Karpas-422 (cell line): ENCODE measurements around the gene PIGP. TPM values are rescaled to one million over a fixed set of nuclear protein-coding genes. Genes with fewer than 3 reads are reported as not detected.

ENCODE experiments used
- DNase-seq: peaks from one replicate; pipeline ENCODE4 v3.0.0-alpha.2; 2015
- H2AFZ ChIP-seq: fragments of 200-600 bp; sonication (generic); 2 replicates; pipeline ENCODE4 v1.6.1; 2014; ENCODE audit warnings: antibody characterized with exemption, low read length, mixed read lengths
- H3K27ac ChIP-seq: fragments of 200-600 bp; sonication (generic); 2 replicates; pipeline ENCODE4 v1.5.1; 2014; ENCODE audit warnings: mild to moderate bottlenecking, low read length, moderate library complexity
- H3K27me3 ChIP-seq: fragments of 200-600 bp; sonication (generic); 2 replicates; pipeline ENCODE4 v1.6.1; 2014; ENCODE audit warnings: low read length, mixed read lengths
- H3K36me3 ChIP-seq: fragments of 200-600 bp; sonication (generic); 2 replicates; pipeline ENCODE4 v1.6.1; 2014; ENCODE audit warnings: low read length, mixed read lengths; ENCODE audit not compliant: insufficient read depth
- H3K4me1 ChIP-seq: fragments of 200-600 bp; sonication (generic); 2 replicates; pipeline ENCODE4 v1.6.1; 2014; ENCODE audit warnings: mild to moderate bottlenecking, low read length, mixed read lengths
- H3K4me2 ChIP-seq: fragments of 200-600 bp; sonication (generic); 2 replicates; pipeline ENCODE4 v1.6.1; 2014; ENCODE audit warnings: low read length, low read depth, mild to moderate bottlenecking; ENCODE audit not compliant: poor library complexity, severe bottlenecking
- H3K4me3 ChIP-seq: fragments of 200-600 bp; sonication (generic); 2 replicates; pipeline ENCODE4 v1.5.1; 2014; ENCODE audit warnings: mild to moderate bottlenecking, antibody characterized with exemption, low read length, mixed read lengths
- H3K79me2 ChIP-seq: fragments of 200-600 bp; sonication (generic); 2 replicates; pipeline ENCODE4 v1.6.1; 2014; ENCODE audit warnings: mild to moderate bottlenecking, low read length, mixed read lengths
- H3K9ac ChIP-seq: fragments of 200-600 bp; sonication (generic); 2 replicates; pipeline ENCODE4 v1.6.0; 2014; ENCODE audit warnings: low read length
- H3K9me2 ChIP-seq: fragments of 200-600 bp; sonication (generic), shearing (Covaris generic); replicated peaks from 2 replicates; pipeline ENCODE4 v1.6.0; 2014; ENCODE audit warnings: mild to moderate bottlenecking, low read length, moderate library complexity; ENCODE audit not compliant: insufficient read depth
- H3K9me3 ChIP-seq: fragments of 300-700, 200-600 bp; sonication (generic); 2 replicates; pipeline ENCODE4 v1.6.1; 2014; ENCODE audit warnings: low read length, mixed read lengths
- H4K20me1 ChIP-seq: fragments of 200-600 bp; sonication (generic); 2 replicates; pipeline ENCODE4 v1.6.1; 2014; ENCODE audit warnings: mild to moderate bottlenecking, antibody characterized with exemption, low read length, low read depth; ENCODE audit not compliant: insufficient read depth
- total RNA-seq: library from RNA; depleted of rRNA; stranded (reverse); fragments of >200 nt; shearing (Covaris generic); gene quantifications from 2 replicates; pipeline ENCODE4 v1.2.3, GENCODE V29; 2014; ENCODE audit warnings: low replicate concordance

PIGP gene
- total RNA-seq, 1 experiment from 2014 or later, result 63.1 TPM

GRCh38 chr21:37085726-37086125 is 12.9 kb upstream of the PIGP start:
- H4K20me1 ChIP-seq, result peaks cover 7% of the 10 kb centered on the region; the same call in 1 of the 2 replicates
- H3K4me1 ChIP-seq, result peaks cover 19% of the 10 kb centered on the region
- H3K27ac ChIP-seq, result no peak overlapping the region
- no peaks in the 10 kb centered on the region for H3K9me2 ChIP-seq
- H3K36me3 ChIP-seq, result peaks cover 18% of the 10 kb centered on the region; the same call in 1 of the 2 replicates
- H3K79me2 ChIP-seq, result peaks cover 100% of the 10 kb centered on the region
- H3K9me3 ChIP-seq, result no peaks in the 10 kb centered on the region
- no peak overlapping the region for H3K4me3 ChIP-seq
- H2AFZ ChIP-seq, result no peak overlapping the region
- DNase-seq, result no peak
- H3K4me2 ChIP-seq, result no peak overlapping the region
- no peaks in the 10 kb centered on the region for H3K27me3 ChIP-seq
- H3K9ac ChIP-seq, result no peak overlapping the region

GRCh38 chr21:37082856-37083528 is 10.1 kb upstream of the PIGP start:
- no peaks in the 10 kb centered on the region for H3K9me3 ChIP-seq
- H3K36me3 ChIP-seq, result no peaks in the 10 kb centered on the region
- H4K20me1 ChIP-seq, result peaks cover 7% of the 10 kb centered on the region; the same call in 1 of the 2 replicates
- no peak overlapping the region for H3K9ac ChIP-seq
- DNase-seq, result no peak
- H3K9me2 ChIP-seq, result no peaks in the 10 kb centered on the region
- peaks cover 100% of the 10 kb centered on the region for H3K79me2 ChIP-seq
- peaks cover 44% of the 10 kb centered on the region for H3K4me1 ChIP-seq
- H3K4me3 ChIP-seq, result no peak overlapping the region
- no peak overlapping the region for H3K4me2 ChIP-seq
- no peak overlapping the region for H2AFZ ChIP-seq
- H3K27me3 ChIP-seq, result no peaks in the 10 kb centered on the region
- no peak overlapping the region for H3K27ac ChIP-seq

GRCh38 chr21:37082375-37082774 is 9.5 kb upstream of the PIGP start:
- no peak overlapping the region for H2AFZ ChIP-seq
- peaks cover 100% of the 10 kb centered on the region for H3K79me2 ChIP-seq
- H3K4me2 ChIP-seq, result no peak overlapping the region
- no peaks in the 10 kb centered on the region for H3K9me3 ChIP-seq
- no peaks in the 10 kb centered on the region for H3K27me3 ChIP-seq
- no peak overlapping the region for H3K27ac ChIP-seq
- peaks cover 50% of the 10 kb centered on the region for H3K4me1 ChIP-seq
- H3K9ac ChIP-seq, result no peak overlapping the region
- no peaks in the 10 kb centered on the region for H3K36me3 ChIP-seq
- H3K4me3 ChIP-seq, result no peak overlapping the region
- H4K20me1 ChIP-seq, result peaks cover 6% of the 10 kb centered on the region; the same call in 1 of the 2 replicates
- DNase-seq, result no peak
- no peaks in the 10 kb centered on the region for H3K9me2 ChIP-seq

- peak overlapping the region; percentile 36 for H3K4me3 ChIP-seq
- no peaks in the 10 kb centered on the region for H3K27me3 ChIP-seq
- peak overlapping the region; percentile 22; the same call in 1 of the 2 replicates for H3K9ac ChIP-seq
- H3K36me3 ChIP-seq, result no peaks in the 10 kb centered on the region
- peaks cover 64% of the 10 kb centered on the region for H3K4me1 ChIP-seq
- H3K9me3 ChIP-seq, result no peaks in the 10 kb centered on the region
- H2AFZ ChIP-seq, result no peak overlapping the region
- no peaks in the 10 kb centered on the region for H3K9me2 ChIP-seq
- H3K4me2 ChIP-seq, result peak overlapping the region; percentile 65
- peaks cover 100% of the 10 kb centered on the region for H3K79me2 ChIP-seq
- peak overlapping the region; percentile 75 for H3K27ac ChIP-seq
- peaks cover 8% of the 10 kb centered on the region for H4K20me1 ChIP-seq
- DNase-seq, result peak; percentile 77
These were observed 6.4 kb upstream of the PIGP start for GRCh38 chr21:37079211-37079824.

- Histone ChIP-seq H3K27me3 (no peaks in the 10 kb centered on the region), H3K9ac (no peak overlapping the region), H3K79me2 (peaks cover 96% of the 10 kb centered on the region), H3K4me3 (no peak overlapping the region), H3K27ac (peak overlapping the region; percentile 75), H3K4me1 (peaks cover 55% of the 10 kb centered on the region), H2AFZ (no peak overlapping the region), H3K9me3 (no peaks in the 10 kb centered on the region), H3K9me2 (no peaks in the 10 kb centered on the region), H3K4me2 (peak overlapping the region; percentile 65), H4K20me1 (peaks cover 11% of the 10 kb centered on the region), H3K36me3 (no peaks in the 10 kb centered on the region)
- DNase-seq, result no peak
These were observed 4.5 kb upstream of the PIGP start for GRCh38 chr21:37077403-37077802.

- no peak for DNase-seq
- Histone ChIP-seq H3K27me3 (no peaks in the 10 kb centered on the region), H3K27ac (no peak overlapping the region), H3K9me3 (no peaks in the 10 kb centered on the region), H3K9ac (no peak overlapping the region), H3K36me3 (no peaks in the 10 kb centered on the region), H3K4me1 (peaks cover 60% of the 10 kb centered on the region), H3K4me3 (no peak overlapping the region), H3K4me2 (no peak overlapping the region), H2AFZ (no peak overlapping the region), H3K79me2 (peaks cover 96% of the 10 kb centered on the region), H3K9me2 (no peaks in the 10 kb centered on the region), H4K20me1 (peaks cover 11% of the 10 kb centered on the region)
These were observed 3.4 kb upstream of the PIGP start for GRCh38 chr21:37076087-37076850.

GRCh38 chr21:37075214-37075770 is 2.4 kb upstream of the PIGP start:
- no peak for DNase-seq
- peak overlapping the region; percentile 96 for H3K4me3 ChIP-seq
- H2AFZ ChIP-seq, result no peak overlapping the region
- H3K36me3 ChIP-seq, result no peaks in the 10 kb centered on the region
- peak overlapping the region; percentile 90 for H3K4me2 ChIP-seq
- H3K9ac ChIP-seq, result peak overlapping the region; percentile 91; the same call in 1 of the 2 replicates
- peak overlapping the region; percentile 54 for H3K27ac ChIP-seq
- H3K9me3 ChIP-seq, result no peaks in the 10 kb centered on the region
- peaks cover 11% of the 10 kb centered on the region for H4K20me1 ChIP-seq
- peaks cover 96% of the 10 kb centered on the region for H3K79me2 ChIP-seq
- no peaks in the 10 kb centered on the region for H3K9me2 ChIP-seq
- H3K4me1 ChIP-seq, result peaks cover 66% of the 10 kb centered on the region
- no peaks in the 10 kb centered on the region for H3K27me3 ChIP-seq

GRCh38 chr21:37074546-37074945 is 1.7 kb upstream of the PIGP start:
- Histone ChIP-seq H3K9me2 (no peaks in the 10 kb centered on the region), H4K20me1 (peaks cover 11% of the 10 kb centered on the region), H3K4me2 (peak overlapping the region; percentile 90), H3K79me2 (peaks cover 95% of the 10 kb centered on the region), H2AFZ (no peak overlapping the region), H3K4me3 (peak overlapping the region; percentile 96), H3K4me1 (peaks cover 68% of the 10 kb centered on the region), H3K9ac (peak overlapping the region; percentile 91), H3K27me3 (no peaks in the 10 kb centered on the region), H3K27ac (peak overlapping the region; percentile 54), H3K9me3 (no peaks in the 10 kb centered on the region), H3K36me3 (no peaks in the 10 kb centered on the region)
- DNase-seq, result peak; percentile 51
